ENCODE results near the gene CLPSL2. TPM values are rescaled to one million over a fixed set of nuclear protein-coding genes. Genes with fewer than 3 reads are reported as not detected.

The CLPSL2 gene
- total and polyA plus RNA-seq, 9 donors: not detected

GRCh38 chr6:35771343-35771627, 5.1 kb upstream of the CLPSL2 start:
- Histone ChIP-seq H3K9me3 (replicated peaks; ENCODE audit: control insufficient read depth, low read depth, low read length) (no peaks in the 10 kb centered on the region), H3K4me3 (ENCODE audit: low read length) (no peak overlapping the region), H3K27me3 (ENCODE audit: control insufficient read depth, insufficient read depth, low read length) (peaks cover 9% of the 10 kb centered on the region), H3K27ac (ENCODE audit: low read length) (no peak overlapping the region), H3K4me1 (ENCODE audit: control insufficient read depth, insufficient read depth, low read length) (no peaks in the 10 kb centered on the region), H3K36me3 (ENCODE audit: control insufficient read depth, insufficient read depth, low read length) (no peaks in the 10 kb centered on the region)
- no peak for DNase-seq
- 44% methylated on average over 1 of the region's 5 CpGs for WGBS (ENCODE audit: insufficient coverage)

GRCh38 chr6:35774116-35774794, 2.1 kb upstream of the CLPSL2 start:
- Histone ChIP-seq H3K27ac (ENCODE audit: low read length) (no peak overlapping the region), H3K4me1 (ENCODE audit: control insufficient read depth, insufficient read depth, low read length) (no peaks in the 10 kb centered on the region), H3K36me3 (ENCODE audit: control insufficient read depth, insufficient read depth, low read length) (no peaks in the 10 kb centered on the region), H3K27me3 (ENCODE audit: control insufficient read depth, insufficient read depth, low read length) (peaks cover 20% of the 10 kb centered on the region), H3K9me3 (replicated peaks; ENCODE audit: control insufficient read depth, low read depth, low read length) (no peaks in the 10 kb centered on the region), H3K4me3 (ENCODE audit: low read length) (no peak overlapping the region)
- WGBS (ENCODE audit: insufficient coverage): 50% methylated on average over 2 of the region's 11 CpGs
- DNase-seq: no peak

GRCh38 chr6:35775031-35775430, 1.4 kb upstream of the CLPSL2 start:
- no peak overlapping the region for H3K27ac ChIP-seq (ENCODE audit: low read length)
- 78% methylated on average over 3 of the region's 6 CpGs for WGBS (ENCODE audit: insufficient coverage)
- no peak overlapping the region for H3K4me3 ChIP-seq (ENCODE audit: low read length)
- no peaks in the 10 kb centered on the region for H3K4me1 ChIP-seq (ENCODE audit: control insufficient read depth, insufficient read depth, low read length)
- no peaks in the 10 kb centered on the region for H3K9me3 ChIP-seq (replicated peaks; ENCODE audit: control insufficient read depth, low read depth, low read length)
- peaks cover 20% of the 10 kb centered on the region for H3K27me3 ChIP-seq (ENCODE audit: control insufficient read depth, insufficient read depth, low read length)
- DNase-seq: no peak
- H3K36me3 ChIP-seq (ENCODE audit: control insufficient read depth, insufficient read depth, low read length): no peaks in the 10 kb centered on the region

- 83% methylated on average over 6 of the region's 10 CpGs for WGBS (ENCODE audit: insufficient coverage)
Observed at GRCh38 chr6:35777356-35778102, 1.1 kb downstream of the CLPSL2 start.

DNA sequence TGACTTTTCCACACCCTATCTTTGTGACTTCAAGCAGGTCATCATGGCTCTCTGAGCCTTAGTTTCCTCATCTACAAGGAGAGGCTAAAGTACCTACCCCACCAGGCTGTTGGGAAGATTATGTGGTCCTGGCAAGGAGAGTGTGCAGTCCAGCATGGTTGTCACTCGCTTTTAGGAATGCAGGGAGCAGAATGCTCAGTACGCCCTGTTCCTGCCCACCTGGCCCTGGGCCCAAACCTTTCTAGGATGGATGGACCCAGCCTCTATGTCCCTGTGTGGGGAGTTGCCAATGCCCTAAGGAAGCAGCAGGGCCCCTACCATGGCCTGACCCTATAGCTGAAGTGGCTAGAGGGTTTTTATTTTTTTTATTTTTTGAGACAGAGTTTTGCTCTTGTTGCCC, 2.0 kb downstream of the CLPSL2 start:
- DNase-seq: no peak
- Histone ChIP-seq H3K27ac (ENCODE audit: low read length) (no peak overlapping the region), H3K27me3 (ENCODE audit: control insufficient read depth, insufficient read depth, low read length) (peaks cover 23% of the 10 kb centered on the region), H3K36me3 (ENCODE audit: control insufficient read depth, insufficient read depth, low read length) (no peaks in the 10 kb centered on the region), H3K4me3 (ENCODE audit: low read length) (no peak overlapping the region), H3K4me1 (ENCODE audit: control insufficient read depth, insufficient read depth, low read length) (no peaks in the 10 kb centered on the region), H3K9me3 (replicated peaks; ENCODE audit: control insufficient read depth, low read depth, low read length) (no peaks in the 10 kb centered on the region)
- 82% methylated on average over 2 of the region's 2 CpGs for WGBS (ENCODE audit: insufficient coverage)

More at GRCh38 chr6:35777356-35778102, 1.1 kb downstream of the CLPSL2 start:
- no peak for DNase-seq
- H3K4me1 ChIP-seq (ENCODE audit: control insufficient read depth, insufficient read depth, low read length): no peaks in the 10 kb centered on the region
- no peak overlapping the region for H3K27ac ChIP-seq (ENCODE audit: low read length)
- no peaks in the 10 kb centered on the region for H3K36me3 ChIP-seq (ENCODE audit: control insufficient read depth, insufficient read depth, low read length)
- H3K9me3 ChIP-seq (replicated peaks; ENCODE audit: control insufficient read depth, low read depth, low read length): no peaks in the 10 kb centered on the region
- no peak overlapping the region for H3K4me3 ChIP-seq (ENCODE audit: low read length)
- H3K27me3 ChIP-seq (ENCODE audit: control insufficient read depth, insufficient read depth, low read length): peaks cover 23% of the 10 kb centered on the region

DNA sequence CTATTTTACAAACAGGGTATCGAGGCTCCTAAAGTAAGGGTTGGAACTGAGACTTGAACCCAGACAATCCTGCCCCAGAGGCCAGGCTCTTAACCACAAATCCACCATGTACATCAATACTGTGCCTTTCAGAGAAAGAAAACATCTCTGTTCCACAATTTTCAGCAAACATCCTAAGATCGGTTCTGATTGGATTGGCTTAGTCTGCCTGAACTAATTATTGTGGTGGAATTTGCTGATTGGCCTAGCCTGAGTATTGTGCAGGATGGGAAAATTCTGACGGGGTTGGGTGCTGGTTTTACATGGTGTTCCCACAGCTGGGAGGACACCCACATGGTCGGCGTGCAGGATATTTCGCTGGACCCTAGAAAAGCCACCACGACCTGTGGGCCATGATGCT, 4.3 kb downstream of the CLPSL2 start, which contains the start of gene CLPSL1:
Gene CLPSL1, plus strand, starts transcription at position 301 of the 400 bp plus-strand sequence. Its CDS starts 92 bp downstream, at position 393.
- no peak for DNase-seq
- Histone ChIP-seq H3K4me1 (ENCODE audit: control insufficient read depth, insufficient read depth, low read length) (no peaks in the 10 kb centered on the region), H3K4me3 (ENCODE audit: low read length) (no peak within 1 kb of the TSS), H3K36me3 (ENCODE audit: control insufficient read depth, insufficient read depth, low read length) (no peaks in the 10 kb centered on the region), H3K9me3 (replicated peaks; ENCODE audit: control insufficient read depth, low read depth, low read length) (no peaks in the 10 kb centered on the region), H3K27ac (ENCODE audit: low read length) (no peak within 1 kb of the TSS), H3K27me3 (ENCODE audit: control insufficient read depth, insufficient read depth, low read length) (peaks cover 24% of the 10 kb centered on the region)
- WGBS (ENCODE audit: insufficient coverage): 82% methylated on average over 3 of the region's 7 CpGs

DNA sequence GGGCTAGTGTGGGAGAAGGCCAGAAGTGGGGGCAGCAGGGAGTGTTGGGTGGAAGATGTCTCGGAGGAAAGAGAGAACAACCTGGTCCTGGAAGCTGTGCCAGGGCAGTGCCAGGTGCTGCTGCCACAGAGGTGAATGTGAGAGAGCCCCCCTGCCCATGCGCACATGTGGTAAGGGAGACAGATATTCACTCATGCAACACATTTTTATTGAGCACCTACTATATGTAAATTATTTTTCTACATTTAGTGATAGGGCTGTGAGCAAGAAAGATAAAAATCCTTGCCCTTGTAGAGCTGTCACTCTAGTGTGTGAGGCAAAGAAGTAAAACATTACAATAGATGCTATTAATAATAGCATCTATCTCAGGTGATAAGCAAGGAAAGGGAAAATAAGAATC, 4.9 kb downstream of the CLPSL2 start:
- no peak for DNase-seq
- no peaks in the 10 kb centered on the region for H3K9me3 ChIP-seq (replicated peaks; ENCODE audit: control insufficient read depth, low read depth, low read length)
- H3K27me3 ChIP-seq (ENCODE audit: control insufficient read depth, insufficient read depth, low read length): peaks cover 20% of the 10 kb centered on the region
- H3K36me3 ChIP-seq (ENCODE audit: control insufficient read depth, insufficient read depth, low read length): no peaks in the 10 kb centered on the region
- H3K27ac ChIP-seq (ENCODE audit: low read length): no peak overlapping the region
- H3K4me3 ChIP-seq (ENCODE audit: low read length): no peak overlapping the region
- H3K4me1 ChIP-seq (ENCODE audit: control insufficient read depth, insufficient read depth, low read length): no peaks in the 10 kb centered on the region
- no CpG with 5 or more reads among the region's 2 CpGs for WGBS (ENCODE audit: insufficient coverage)

- Histone ChIP-seq H3K9me3 (replicated peaks; ENCODE audit: control insufficient read depth, low read depth, low read length) (no peaks in the 10 kb centered on the region), H3K36me3 (ENCODE audit: control insufficient read depth, insufficient read depth, low read length) (no peaks in the 10 kb centered on the region), H3K27me3 (ENCODE audit: control insufficient read depth, insufficient read depth, low read length) (peaks cover 23% of the 10 kb centered on the region), H3K27ac (ENCODE audit: low read length) (no peak overlapping the region), H3K4me3 (ENCODE audit: low read length) (no peak overlapping the region), H3K4me1 (ENCODE audit: control insufficient read depth, insufficient read depth, low read length) (no peaks in the 10 kb centered on the region)
- no peak for DNase-seq
- WGBS (ENCODE audit: insufficient coverage): 50% methylated on average over 2 of the region's 3 CpGs
Observed at GRCh38 chr6:35782424-35782823, 6.0 kb downstream of the CLPSL2 start.

GRCh38 chr6:35784200-35784599, 7.8 kb downstream of the CLPSL2 start:
- peaks cover 28% of the 10 kb centered on the region for H3K27me3 ChIP-seq (ENCODE audit: control insufficient read depth, insufficient read depth, low read length)
- DNase-seq: no peak
- no peaks in the 10 kb centered on the region for H3K36me3 ChIP-seq (ENCODE audit: control insufficient read depth, insufficient read depth, low read length)
- no peak overlapping the region for H3K27ac ChIP-seq (ENCODE audit: low read length)
- no peak overlapping the region for H3K4me3 ChIP-seq (ENCODE audit: low read length)
- WGBS (ENCODE audit: insufficient coverage): no CpG with 5 or more reads among the region's 2 CpGs
- no peaks in the 10 kb centered on the region for H3K9me3 ChIP-seq (replicated peaks; ENCODE audit: control insufficient read depth, low read depth, low read length)
- no peaks in the 10 kb centered on the region for H3K4me1 ChIP-seq (ENCODE audit: control insufficient read depth, insufficient read depth, low read length)

- H3K4me1 ChIP-seq (ENCODE audit: control insufficient read depth, insufficient read depth, low read length): no peaks in the 10 kb centered on the region
- H3K36me3 ChIP-seq (ENCODE audit: control insufficient read depth, insufficient read depth, low read length): no peaks in the 10 kb centered on the region
- H3K4me3 ChIP-seq (ENCODE audit: low read length): no peak overlapping the region
- H3K27ac ChIP-seq (ENCODE audit: low read length): no peak overlapping the region
- no peak for DNase-seq
- H3K27me3 ChIP-seq (ENCODE audit: control insufficient read depth, insufficient read depth, low read length): peaks cover 28% of the 10 kb centered on the region
- WGBS (ENCODE audit: insufficient coverage): 37% methylated on average over 2 of the region's 2 CpGs
- no peaks in the 10 kb centered on the region for H3K9me3 ChIP-seq (replicated peaks; ENCODE audit: control insufficient read depth, low read depth, low read length)
Observed at GRCh38 chr6:35786272-35786671, 9.9 kb downstream of the CLPSL2 start.
